Small intestine (tissue), 7 donors: ENCODE results near the gene PTCD1. TPM values are rescaled to one million over a fixed set of nuclear protein-coding genes. Genes with fewer than 3 reads are reported as not detected.

Experiments used
- DNase-seq, 2 donors: peaks; one replicate each; pipeline versions ENCODE4 v3.0.0 to v3.0.0-alpha.2; 2013
- FAIRE-seq: peaks from 2 replicates; lab custom pipeline; 2012; peaks lifted over from hg19 to GRCh38; lab: Jason Lieb, UNC
- H3K27ac ChIP-seq, 3 donors: one replicate each; pipeline ENCODE4 v1.5.1; 2013; ENCODE audit warnings: low read length in 2 of 3, mild to moderate bottlenecking in 2 of 3, control low read depth in 1 of 3, inconsistent platforms in 1 of 3, low read depth in 1 of 3, moderate library complexity in 1 of 3
- H3K27me3 ChIP-seq, 3 donors: one replicate each; pipeline ENCODE4 v1.6.1; 2013; ENCODE audit warnings: low read length in 3 of 3, inconsistent platforms in 1 of 3; ENCODE audit not compliant: control insufficient read depth in 3 of 3, insufficient read depth in 3 of 3
- H3K36me3 ChIP-seq, 3 donors: one replicate each; pipeline ENCODE4 v1.6.1; 2013; ENCODE audit warnings: low read length in 3 of 3, inconsistent platforms in 1 of 3, low read depth in 1 of 3, mild to moderate bottlenecking in 1 of 3, moderate library complexity in 1 of 3; ENCODE audit not compliant: control insufficient read depth in 3 of 3, insufficient read depth in 2 of 3
- H3K4me1 ChIP-seq, 3 donors: one replicate each; pipeline ENCODE4 v1.6.1; 2013; ENCODE audit warnings: low read length in 2 of 3, inconsistent platforms in 1 of 3, low read depth in 1 of 3, mild to moderate bottlenecking in 1 of 3, moderate library complexity in 1 of 3; ENCODE audit not compliant: control insufficient read depth in 3 of 3, insufficient read depth in 2 of 3
- H3K4me3 ChIP-seq, 3 donors: one replicate each; pipeline ENCODE4 v1.5.1; 2013; ENCODE audit warnings: low read length in 3 of 3, control low read depth in 1 of 3, inconsistent platforms in 1 of 3, low read depth in 1 of 3, mild to moderate bottlenecking in 1 of 3, moderate library complexity in 1 of 3
- H3K9me3 ChIP-seq, 2 donors: one replicate each; pipeline ENCODE4 v1.6.1; 2013; ENCODE audit warnings: low read depth in 1 of 2, low read length in 1 of 2; ENCODE audit not compliant: control insufficient read depth in 2 of 2, insufficient read depth in 1 of 2
- WGBS, 3 donors: extraction: QIAGEN DNeasy Blood & Tissue Kit; methylation state at CpG; one replicate each; pipeline ENCODE4 v1.1.7; 2013; 5-methylcytosine and 5-hydroxymethylcytosine counted together
- polyA plus RNA-seq, 4 donors: library from polyadenylated mRNA; stranded (reverse) in 3 of 4; unstranded in 1 of 4; fragments of 200-250 nt in 3 of 4; fragments of 120-200 nt in 1 of 4; gene quantifications; one replicate each; pipeline versions ENCODE4 v1.2.1 to v1.2.3, GENCODE V29; 2013
- donor health status: healthy with polysubstance abuse.
- donor health status: control.
- donor health status: control.
- donor health status: Bipolar disorder and iron deficiency.
- donor health status: healthy.

Gene PTCD1
- polyA plus RNA-seq, 4 donors, result 2.7 to 4.8 (median 3.9) TPM

DNA sequence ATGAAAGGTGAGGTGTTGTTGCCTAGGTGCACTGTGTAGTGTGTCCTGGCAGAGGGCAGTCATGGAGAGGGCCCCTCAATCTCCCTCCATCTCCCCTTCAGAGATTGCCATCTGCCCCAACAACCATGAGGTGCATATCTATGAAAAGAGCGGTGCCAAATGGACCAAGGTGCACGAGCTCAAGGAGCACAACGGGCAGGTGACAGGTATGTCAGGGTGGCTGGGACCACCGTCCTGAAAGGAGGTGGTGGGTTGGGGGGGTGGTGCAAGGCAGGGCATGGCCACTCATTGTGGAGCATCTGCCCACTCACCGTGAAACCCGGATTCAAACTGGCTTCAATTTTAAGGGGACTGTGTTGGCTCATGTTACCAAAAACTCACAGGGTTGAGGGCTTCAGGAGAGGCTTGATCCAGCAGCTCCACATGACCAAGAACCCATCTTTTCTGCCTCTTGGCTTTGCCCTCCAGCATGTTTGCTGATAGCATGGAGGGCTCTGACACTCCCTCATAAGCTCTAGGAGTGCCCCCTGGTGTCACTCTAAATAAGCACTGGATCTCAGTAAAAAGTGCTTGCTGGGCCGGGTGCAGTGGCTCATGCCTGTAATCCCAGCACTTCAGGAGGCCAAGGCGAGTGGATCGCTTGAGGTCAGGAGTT lies 51.9 kb downstream of the PTCD1 start:
- Histone ChIP-seq H3K36me3 (peaks cover 16 to 74% (median 18%) of the 10 kb centered on the region in 3 donors), H3K27me3 (no peaks in the 10 kb centered on the region), H3K4me1 (no peaks in the 10 kb centered on the region), H3K27ac (no peak overlapping the region), H3K9me3 (no peaks in the 10 kb centered on the region), H3K4me3 (no peak overlapping the region)
- 84 to 89% (median 88%) methylated on average over 9 of the region's 9 CpGs for WGBS, 3 donors
- peak in 1 of 2 donors; percentile 26 for DNase-seq
- FAIRE-seq, result no peak

DNA sequence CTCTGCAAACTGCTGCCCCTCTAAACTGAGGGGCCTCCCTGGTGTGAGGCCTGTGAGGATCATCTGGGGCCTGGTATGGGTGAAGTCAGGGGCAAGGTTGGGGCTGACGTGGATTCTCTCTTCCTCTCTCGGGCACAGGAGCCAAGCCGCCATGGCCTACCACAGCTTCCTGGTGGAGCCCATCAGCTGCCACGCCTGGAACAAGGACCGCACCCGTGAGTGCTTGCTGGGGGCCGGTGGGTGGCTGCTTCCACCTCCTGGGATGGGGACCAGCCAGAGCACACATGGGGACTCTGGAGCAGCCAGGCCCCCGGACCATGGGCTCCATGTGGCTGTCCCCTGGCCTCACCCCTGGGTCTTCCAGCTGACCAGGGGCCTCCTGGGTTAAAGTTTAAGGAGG lies 53.0 kb downstream of the PTCD1 start:
- no peak for DNase-seq
- H3K4me1 ChIP-seq, result no peaks in the 10 kb centered on the region
- H3K4me3 ChIP-seq, result no peak overlapping the region
- H3K36me3 ChIP-seq, result peaks cover 11 to 72% (median 16%) of the 10 kb centered on the region in 3 donors
- no peaks in the 10 kb centered on the region for H3K27me3 ChIP-seq
- WGBS, 3 donors, result 79 to 85% (median 81%) methylated on average over 5 to 8 of the region's 8 CpGs
- H3K27ac ChIP-seq, result no peak overlapping the region
- no peak for FAIRE-seq
- no peaks in the 10 kb centered on the region for H3K9me3 ChIP-seq

DNA sequence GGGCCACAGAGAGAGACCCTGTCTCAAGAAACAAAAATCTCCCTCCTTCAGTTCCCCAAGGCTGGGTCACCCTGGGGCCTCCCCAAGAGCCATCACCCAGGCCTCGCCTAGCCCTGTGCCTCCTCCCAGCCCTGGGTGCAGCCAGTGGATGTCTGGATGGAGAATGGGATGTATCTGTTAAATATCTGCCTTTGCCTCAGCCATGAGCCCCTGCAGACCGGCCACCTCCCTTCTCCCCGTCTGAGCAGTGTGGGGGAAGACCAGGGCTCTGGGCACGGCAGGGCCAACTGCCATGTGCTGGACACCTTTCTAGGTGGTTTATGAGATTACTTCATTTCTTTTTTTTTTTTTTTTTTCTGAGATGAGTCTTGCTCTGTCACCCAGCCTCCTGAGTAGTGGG lies 54.1 kb downstream of the PTCD1 start:
- peaks cover 0 to 2% (median 0%) of the 10 kb centered on the region in 3 donors for H3K4me1 ChIP-seq
- no peaks in the 10 kb centered on the region for H3K27me3 ChIP-seq
- no peak overlapping the region for H3K27ac ChIP-seq
- no peak overlapping the region for H3K4me3 ChIP-seq
- no peaks in the 10 kb centered on the region for H3K9me3 ChIP-seq
- FAIRE-seq (no peak), DNase-seq (no peak)
- peaks cover 10 to 68% (median 10%) of the 10 kb centered on the region in 3 donors for H3K36me3 ChIP-seq
- 85 to 94% (median 87%) methylated on average over 4 of the region's 4 CpGs for WGBS, 3 donors

DNA sequence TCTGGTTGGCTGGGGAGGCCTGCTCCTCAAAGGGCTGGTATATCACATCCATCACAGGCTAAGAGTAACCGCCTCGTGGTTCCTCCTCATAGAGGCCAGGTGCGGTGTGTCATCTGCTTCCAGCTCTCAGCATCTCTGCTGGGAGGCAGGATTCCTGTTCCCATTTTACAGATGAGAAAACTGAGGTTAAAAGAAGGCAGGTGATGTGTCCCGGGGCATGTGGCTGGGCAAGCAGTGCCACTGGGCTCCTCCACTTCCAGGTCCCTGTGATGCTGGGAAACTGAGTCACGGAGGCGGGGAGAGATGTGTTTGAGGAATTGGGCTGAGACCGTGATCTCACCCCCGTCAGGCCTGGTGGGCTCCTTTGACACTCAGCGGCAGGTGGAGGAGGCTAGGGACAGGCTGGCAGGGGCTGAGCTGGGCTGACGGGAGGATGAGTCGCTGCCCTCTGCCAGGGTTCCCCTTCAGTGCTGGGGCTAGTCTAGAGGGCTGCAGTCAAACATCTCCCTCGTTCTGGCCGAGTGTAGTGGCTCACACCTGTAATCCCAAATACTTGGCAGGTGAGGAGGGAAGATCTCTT lies 54.7 kb downstream of the PTCD1 start:
- 91 to 94% (median 93%) methylated on average over 13 of the region's 13 CpGs for WGBS, 3 donors
- H3K36me3 ChIP-seq, result peaks cover 6 to 67% (median 7%) of the 10 kb centered on the region in 3 donors
- no peaks in the 10 kb centered on the region for H3K9me3 ChIP-seq
- H3K4me1 ChIP-seq, result peaks cover 0 to 2% (median 0%) of the 10 kb centered on the region in 3 donors
- H3K27ac ChIP-seq, result no peak overlapping the region
- FAIRE-seq (no peak), DNase-seq (no peak)
- H3K4me3 ChIP-seq, result no peak overlapping the region
- no peaks in the 10 kb centered on the region for H3K27me3 ChIP-seq

DNA sequence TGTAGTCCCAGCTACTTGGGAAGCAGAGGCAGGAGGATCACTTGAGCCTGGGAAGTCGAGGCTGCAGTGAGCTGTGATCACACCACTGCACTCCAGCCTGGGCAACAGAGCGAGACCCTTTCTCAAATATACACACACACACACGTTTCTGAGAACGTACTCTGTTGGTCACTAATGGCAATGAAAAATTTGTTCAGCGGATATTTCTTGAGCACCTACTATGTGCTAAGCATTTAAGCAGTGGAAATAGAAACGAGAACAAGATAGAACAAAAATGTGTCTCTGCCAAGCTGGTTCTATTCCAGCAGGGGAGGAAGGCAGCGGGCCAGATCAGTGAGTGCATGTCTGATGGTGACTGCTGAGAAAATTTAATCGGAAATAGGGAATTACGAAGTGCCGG lies 55.4 kb downstream of the PTCD1 start:
- 90 to 94% (median 94%) methylated on average over 10 of the region's 10 CpGs for WGBS, 3 donors
- Histone ChIP-seq H3K4me3 (no peak overlapping the region), H3K4me1 (peaks cover 0 to 2% (median 0%) of the 10 kb centered on the region in 3 donors), H3K9me3 (no peaks in the 10 kb centered on the region), H3K36me3 (peaks cover 6 to 66% (median 7%) of the 10 kb centered on the region in 3 donors), H3K27ac (no peak overlapping the region), H3K27me3 (no peaks in the 10 kb centered on the region)
- no peak for FAIRE-seq
- no peak for DNase-seq

DNA sequence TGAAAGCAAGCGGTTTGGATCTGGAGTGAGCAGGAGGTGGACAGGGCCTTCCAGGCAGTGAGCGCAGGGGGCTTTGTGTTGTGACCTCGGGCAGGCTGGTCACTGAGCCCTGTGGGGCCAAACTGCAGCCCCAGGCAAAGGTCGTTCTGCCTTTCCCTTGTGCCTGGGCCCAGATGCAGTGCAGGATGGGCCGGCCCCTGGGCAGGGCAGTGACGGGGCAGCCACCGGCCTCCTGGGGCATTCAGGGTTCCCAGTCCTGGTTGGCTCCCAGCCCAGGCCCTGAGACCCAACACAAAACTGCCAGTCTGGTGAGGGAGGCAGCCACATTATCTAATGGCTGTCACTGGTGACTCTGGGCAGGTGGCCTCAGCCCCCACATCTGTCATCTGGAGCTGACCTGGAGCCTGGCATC lies 56.9 kb downstream of the PTCD1 start:
- WGBS, 3 donors, result 62 to 72% (median 68%) methylated on average over 6 to 7 of the region's 7 CpGs
- peak overlapping the region in 1 of 3 donors; percentile 7 for H3K27ac ChIP-seq
- peaks cover 0 to 2% (median 0%) of the 10 kb centered on the region in 3 donors for H3K4me1 ChIP-seq
- no peak for FAIRE-seq
- no peak overlapping the region for H3K4me3 ChIP-seq
- DNase-seq, result no peak
- H3K27me3 ChIP-seq, result no peaks in the 10 kb centered on the region
- H3K36me3 ChIP-seq, result peaks cover 6 to 54% (median 7%) of the 10 kb centered on the region in 3 donors
- H3K9me3 ChIP-seq, result no peaks in the 10 kb centered on the region

DNA sequence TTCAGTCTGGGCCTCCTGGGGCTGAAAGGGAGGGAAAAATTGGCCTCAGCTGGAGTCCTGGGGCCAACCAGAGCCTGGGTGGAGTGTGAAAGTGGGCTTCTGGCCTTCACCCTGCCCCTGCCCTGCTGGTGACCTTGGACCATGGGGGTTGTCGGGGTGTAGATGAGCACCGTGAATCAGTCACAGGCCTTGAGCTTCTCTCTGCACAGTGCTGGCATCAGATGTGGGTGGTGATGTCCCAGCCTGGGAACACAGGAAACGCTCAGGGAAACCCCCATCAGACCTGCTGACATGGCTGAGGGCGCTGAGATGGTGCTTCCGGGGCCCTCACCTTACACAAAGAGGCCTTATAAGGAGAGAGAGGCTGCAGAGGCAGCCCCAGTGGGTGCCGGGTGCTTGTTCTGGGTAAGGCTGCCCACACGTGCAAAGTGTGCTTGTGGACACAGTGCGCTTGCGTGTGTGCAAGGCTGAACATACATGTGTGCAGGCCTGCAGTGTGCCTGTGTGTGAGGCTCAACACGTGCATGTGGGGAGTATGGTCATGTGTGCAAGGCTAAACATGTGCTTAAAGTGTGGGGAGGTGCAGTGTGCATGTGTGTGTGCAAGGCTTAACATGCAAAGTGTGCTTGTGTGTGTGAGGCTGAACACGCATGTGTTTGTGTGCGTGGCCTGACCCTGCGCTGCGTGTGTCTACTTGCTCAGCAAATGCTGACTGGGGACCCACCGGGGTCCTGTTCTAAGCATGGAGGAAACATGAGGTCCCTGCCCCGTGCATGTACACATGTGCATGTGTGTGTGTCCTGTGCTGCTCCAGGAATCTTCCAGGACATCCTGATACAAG lies 57.6 kb downstream of the PTCD1 start:
- DNase-seq (peak in 1 of 2 donors; percentile 70), FAIRE-seq (no peak)
- WGBS, 3 donors, result 58 to 65% (median 62%) methylated on average over 16 of the region's 16 CpGs
- Histone ChIP-seq H3K27me3 (no peaks in the 10 kb centered on the region), H3K27ac (peak overlapping the region in 2 of 3 donors; percentile 59 to 69), H3K36me3 (peaks cover 2 to 49% (median 4%) of the 10 kb centered on the region in 3 donors), H3K4me1 (peaks cover 0 to 3% (median 2%) of the 10 kb centered on the region in 3 donors), H3K4me3 (no peak overlapping the region), H3K9me3 (no peaks in the 10 kb centered on the region)
